ENCODE data around the gene SLC7A5.

The SLC7A5 gene

GRCh38 chr16:87829988-87830672 is 39.2 kb downstream of the SLC7A5 start:
- Histone ChIP-seq H3K4me3 (ENCODE audit: low read depth, low read length) (no peak overlapping the region), H3K9me3 (ENCODE audit: control insufficient read depth, insufficient read depth, low read depth, low read length) (no peaks in the 10 kb centered on the region), H3K27ac (ENCODE audit: extremely low read depth, low read depth, low read length) (no peak overlapping the region), H3K36me3 (ENCODE audit: control insufficient read depth in 2 of 2, insufficient read depth in 1 of 2, low read length in 2 of 2) (peaks cover 0 to 38% of the 10 kb centered on the region in 2 experiments; a peak in 1 of 3 replicates), H3K4me1 (ENCODE audit: control insufficient read depth, insufficient read depth, low read length) (no peaks in the 10 kb centered on the region)
- TF ChIP-seq PRDM1 (tag by site-specific recombination; IDR thresholded peaks at IDR 0.05): no peak
- TF ChIP-seq SCRT2 (tag by site-specific recombination; IDR thresholded peaks at IDR 0.05): peak; percentile 53; the same call in 1 of the 2 replicates
- TF ChIP-seq ZIC2 (tag by site-specific recombination; IDR thresholded peaks at IDR 0.05): peak; percentile 26; the same call in 1 of the 2 replicates
- ChIA-PET POLR2A (no interaction called here), CTCF (interaction anchor here (0.6 kb wide), 1 partner anchor 655 kb away, joined by 3 read pairs; no protein-coding TSS in a partner anchor)

- ChIA-PET POLR2A (no interaction called here), CTCF (interaction anchor here (0.6 kb wide), 1 partner anchor 656 kb away, joined by 3 read pairs; no protein-coding TSS in a partner anchor)
- no peaks in the 10 kb centered on the region for H3K9me3 ChIP-seq (ENCODE audit: control insufficient read depth, insufficient read depth, low read depth, low read length)
- TF ChIP-seq ZNF664 (tag by site-specific recombination; IDR thresholded peaks at IDR 0.05) (no peak), ZNF10 (tag by site-specific recombination; IDR thresholded peaks at IDR 0.05) (no peak), ZNF473 (tag by site-specific recombination; IDR thresholded peaks at IDR 0.05) (no peak), ZBTB44 (tag by site-specific recombination; IDR thresholded peaks at IDR 0.05) (no peak), ZNF426 (tag by site-specific recombination; IDR thresholded peaks at IDR 0.05) (no peak), ZNF658 (tag by site-specific recombination; IDR thresholded peaks at IDR 0.05) (no peak), ZNF510 (tag by site-specific recombination; IDR thresholded peaks at IDR 0.05; ENCODE audit: insufficient replicate concordance) (no peak), ZNF114 (tag by site-specific recombination; IDR thresholded peaks at IDR 0.05) (no peak), TCF7L2 (IDR thresholded peaks at IDR 0.05; ENCODE audit: borderline replicate concordance, low read depth, low read length) (no peak), ZNF280D (tag by site-specific recombination; IDR thresholded peaks at IDR 0.05) (no peak), ZSCAN30 (tag by site-specific recombination; IDR thresholded peaks at IDR 0.05) (no peak), SETDB1 (IDR thresholded peaks at IDR 0.05; ENCODE audit: insufficient read length, low read length) (no peak), ZNF549 (tag by site-specific recombination; IDR thresholded peaks at IDR 0.05) (no peak), ZNF488 (tag by site-specific recombination; IDR thresholded peaks at IDR 0.05) (no peak), ZSCAN4 (tag by site-specific recombination; IDR thresholded peaks at IDR 0.05) (no peak), ZNF155 (tag by site-specific recombination; IDR thresholded peaks at IDR 0.05) (no peak), ZSCAN18 (tag by site-specific recombination; IDR thresholded peaks at IDR 0.05) (no peak), ZNF585B (tag by site-specific recombination; IDR thresholded peaks at IDR 0.05) (no peak), ZNF24 (tag by site-specific recombination; IDR thresholded peaks at IDR 0.05) (no peak; the same call in 1 of the 2 replicates), EGR2 (tag by site-specific recombination; IDR thresholded peaks at IDR 0.05; ENCODE audit: low read depth) (no peak)
- H3K27ac ChIP-seq (ENCODE audit: extremely low read depth, low read depth, low read length): no peak overlapping the region
- H3K4me1 ChIP-seq (ENCODE audit: control insufficient read depth, insufficient read depth, low read length): no peaks in the 10 kb centered on the region
- H3K36me3 ChIP-seq (ENCODE audit: control insufficient read depth in 2 of 2, insufficient read depth in 1 of 2, low read length in 2 of 2): peaks cover 0 to 33% of the 10 kb centered on the region in 2 experiments; a peak in 1 of 3 replicates
- no peak overlapping the region for H3K4me3 ChIP-seq (ENCODE audit: low read depth, low read length)
Observed at GRCh38 chr16:87829622-87829980, 39.7 kb downstream of the SLC7A5 start.
